Immature natural killer cell (primary cell): ENCODE measurements around the gene OCLN. TPM values are rescaled to one million over a fixed set of nuclear protein-coding genes. Genes with fewer than 3 reads are reported as not detected.
"Not testable (repeated sequence)": the region's sequence is repeated elsewhere in the genome, so short reads cannot be mapped to it uniquely, and the experiment has no call there.

Source experiments
- DNase-seq, 3 donors: peaks; one replicate each; pipeline ENCODE4 v3.0.0; 2022; ENCODE audit warnings: mixed read lengths in 1 of 3
- H3K27ac Mint-ChIP-seq, 6 donors: one replicate each; pipeline ENCODE4 v1.8.0; 2020; ENCODE audit warnings: mixed read lengths in 6 of 6, mild to moderate bottlenecking in 5 of 6, inconsistent platforms in 4 of 6, moderate library complexity in 3 of 6
- H3K27me3 Mint-ChIP-seq, 3 donors: one replicate each; pipeline ENCODE4 v1.8.0; 2020 to 2021; ENCODE audit warnings: low read depth in 3 of 3, mild to moderate bottlenecking in 3 of 3, mixed read lengths in 3 of 3, moderate library complexity in 3 of 3, inconsistent platforms in 1 of 3
- H3K36me3 Mint-ChIP-seq, 3 donors: one replicate each; pipeline ENCODE4 v1.8.0; 2020; ENCODE audit warnings: mixed read lengths in 3 of 3, inconsistent platforms in 2 of 3, mild to moderate bottlenecking in 2 of 3
- H3K4me1 Mint-ChIP-seq, 2 donors: one replicate each; pipeline ENCODE4 v1.8.0; 2020; ENCODE audit warnings: inconsistent platforms in 2 of 2, mild to moderate bottlenecking in 2 of 2, mixed read lengths in 2 of 2, moderate library complexity in 1 of 2
- H3K4me3 Mint-ChIP-seq, 5 donors: one replicate each; pipeline ENCODE4 v1.8.0; 2020; ENCODE audit warnings: mild to moderate bottlenecking in 5 of 5, mixed read lengths in 5 of 5, inconsistent platforms in 3 of 5, moderate library complexity in 3 of 5
- H3K9me3 Mint-ChIP-seq, 6 donors: one replicate each; pipeline ENCODE4 v1.8.0; 2020; ENCODE audit warnings: mild to moderate bottlenecking in 6 of 6, mixed read lengths in 6 of 6, inconsistent platforms in 4 of 6, moderate library complexity in 3 of 6
- polyA plus RNA-seq, 3 donors: library from polyadenylated mRNA; unstranded; fragments of 300-500 nt; fragmentation: Illumina TruSeq; gene quantifications; one replicate each; pipeline ENCODE4 v1.2.3, GENCODE V29; 2021

OCLN gene
- polyA plus RNA-seq, 3 donors from 2014 or later, result 0.08 to 0.13 TPM; not detected in 1

GRCh38 chr5:69468631-69469030 is 24.0 kb upstream of the OCLN start:
- Mint-ChIP-seq H3K4me1 (no peaks in the 10 kb centered on the region), H3K36me3 (no peaks in the 10 kb centered on the region), H3K4me3 (no peak overlapping the region), H3K9me3 (peaks cover 0 to 2% (median 0%) of the 10 kb centered on the region in 6 donors), H3K27ac (no peak overlapping the region), H3K27me3 (peaks cover 0 to 4% (median 2%) of the 10 kb centered on the region in 3 donors)
- DNase-seq, result no peak

- not testable (repeated sequence) for H3K36me3 Mint-ChIP-seq, H3K9me3 Mint-ChIP-seq, H3K27ac Mint-ChIP-seq, DNase-seq, H3K4me3 Mint-ChIP-seq, H3K4me1 Mint-ChIP-seq, H3K27me3 Mint-ChIP-seq
Measured at GRCh38 chr5:69471516-69471915, 21.1 kb upstream of the OCLN start.

GRCh38 chr5:69472535-69473143 is 20.0 kb upstream of the OCLN start:
- H3K27ac Mint-ChIP-seq, H3K4me3 Mint-ChIP-seq, DNase-seq, H3K36me3 Mint-ChIP-seq, H3K9me3 Mint-ChIP-seq, H3K4me1 Mint-ChIP-seq, H3K27me3 Mint-ChIP-seq: not testable (repeated sequence)

- H3K4me1 Mint-ChIP-seq, result no peaks in the 10 kb centered on the region
- no peak overlapping the region for H3K27ac Mint-ChIP-seq
- no peak for DNase-seq
- no peaks in the 10 kb centered on the region for H3K36me3 Mint-ChIP-seq
- H3K27me3 Mint-ChIP-seq, result peaks cover 0 to 2% (median 0%) of the 10 kb centered on the region in 3 donors
- H3K9me3 Mint-ChIP-seq, result no peaks in the 10 kb centered on the region
- no peak overlapping the region for H3K4me3 Mint-ChIP-seq
Measured at GRCh38 chr5:69477170-69477569, 15.4 kb upstream of the OCLN start.

DNA sequence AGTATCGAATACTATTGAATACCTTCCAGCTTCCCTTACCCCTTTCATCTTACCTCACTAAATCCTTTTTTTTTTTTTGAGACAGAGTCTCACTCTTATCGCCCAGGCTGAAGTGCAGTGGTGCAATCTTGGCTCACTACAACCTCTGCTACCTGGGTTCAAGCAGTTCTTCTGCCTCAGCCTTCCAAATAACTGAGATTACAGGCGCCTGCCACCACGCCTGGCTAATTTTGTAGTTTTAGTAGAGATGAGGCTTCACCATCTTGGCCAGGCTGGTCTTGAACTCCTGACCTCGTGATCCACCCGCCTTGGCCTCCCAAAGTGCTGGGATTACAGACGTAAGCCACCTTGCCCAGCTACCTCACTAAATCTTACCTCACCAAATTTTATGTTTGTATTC is 14.3 kb upstream of the OCLN start:
- not testable (repeated sequence) for DNase-seq, H3K36me3 Mint-ChIP-seq, H3K4me3 Mint-ChIP-seq, H3K27ac Mint-ChIP-seq, H3K4me1 Mint-ChIP-seq, H3K9me3 Mint-ChIP-seq, H3K27me3 Mint-ChIP-seq

DNA sequence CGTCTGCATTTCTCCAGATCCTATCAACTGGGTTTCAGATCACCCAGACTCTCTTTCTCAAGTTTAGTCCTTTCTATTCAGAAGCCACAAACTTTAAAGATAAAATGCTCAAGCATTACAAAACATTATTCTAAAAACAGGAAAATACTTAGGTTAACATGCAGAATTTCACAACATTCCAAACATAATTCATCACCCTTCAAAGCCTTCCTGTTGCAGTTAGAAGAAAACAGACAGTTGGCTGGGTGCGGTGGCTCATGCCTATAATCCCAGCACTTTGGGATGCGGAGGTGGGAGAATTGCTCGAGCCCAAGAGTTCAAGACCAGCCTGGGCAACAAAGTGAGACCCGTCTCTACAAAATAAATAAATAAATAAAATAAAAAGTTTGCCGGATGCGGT is 7.7 kb upstream of the OCLN start:
- no peaks in the 10 kb centered on the region for H3K4me1 Mint-ChIP-seq
- no peak overlapping the region for H3K27ac Mint-ChIP-seq
- no peaks in the 10 kb centered on the region for H3K36me3 Mint-ChIP-seq
- no peak for DNase-seq
- H3K4me3 Mint-ChIP-seq, result no peak overlapping the region
- H3K9me3 Mint-ChIP-seq, result no peaks in the 10 kb centered on the region
- peaks cover 0 to 3% (median 1%) of the 10 kb centered on the region in 3 donors for H3K27me3 Mint-ChIP-seq

- no peaks in the 10 kb centered on the region for H3K9me3 Mint-ChIP-seq
- H3K36me3 Mint-ChIP-seq, result no peaks in the 10 kb centered on the region
- peaks cover 0 to 6% (median 3%) of the 10 kb centered on the region in 3 donors for H3K27me3 Mint-ChIP-seq
- no peak overlapping the region for H3K27ac Mint-ChIP-seq
- H3K4me1 Mint-ChIP-seq, result no peaks in the 10 kb centered on the region
- no peak overlapping the region for H3K4me3 Mint-ChIP-seq
- no peak for DNase-seq
Measured at GRCh38 chr5:69485471-69485870, 7.1 kb upstream of the OCLN start.

GRCh38 chr5:69489246-69489645 is 3.3 kb upstream of the OCLN start:
- H3K27me3 Mint-ChIP-seq, result peaks cover 9 to 12% (median 10%) of the 10 kb centered on the region in 3 donors
- no peak for DNase-seq
- no peaks in the 10 kb centered on the region for H3K9me3 Mint-ChIP-seq
- no peak overlapping the region for H3K4me3 Mint-ChIP-seq
- H3K36me3 Mint-ChIP-seq, result no peaks in the 10 kb centered on the region
- peaks cover 0 to 9% of the 10 kb centered on the region in 2 donors for H3K4me1 Mint-ChIP-seq
- no peak overlapping the region for H3K27ac Mint-ChIP-seq

DNA sequence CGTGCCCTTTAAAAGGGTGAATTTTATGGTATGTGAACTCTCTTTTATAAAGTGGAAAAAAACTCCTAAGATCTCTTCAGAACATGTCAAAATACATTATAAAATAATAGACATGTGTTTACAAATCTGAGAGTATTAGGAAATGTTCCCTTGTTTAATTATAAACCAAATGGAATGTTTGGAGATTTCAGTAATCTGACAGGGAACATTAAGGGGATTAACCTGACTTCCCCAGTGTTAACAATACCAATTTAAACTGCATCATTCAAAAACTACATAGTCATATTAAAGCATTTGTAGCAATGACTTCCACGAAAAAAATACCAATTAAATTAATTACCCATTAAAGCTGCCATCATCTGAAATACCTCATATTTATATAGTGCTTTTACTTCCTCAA is 1.6 kb upstream of the OCLN start:
- Mint-ChIP-seq H3K9me3 (no peaks in the 10 kb centered on the region), H3K4me3 (peak overlapping the region in 2 of 5 donors; percentile 4 to 27), H3K4me1 (peaks cover 0 to 9% of the 10 kb centered on the region in 2 donors), H3K36me3 (no peaks in the 10 kb centered on the region), H3K27me3 (peaks cover 12 to 16% (median 12%) of the 10 kb centered on the region in 3 donors), H3K27ac (no peak overlapping the region)
- no peak for DNase-seq

GRCh38 chr5:69491838-69492390 is 676 bp upstream of the OCLN start:
- H3K9me3 Mint-ChIP-seq, result no peaks in the 10 kb centered on the region
- H3K4me1 Mint-ChIP-seq, result peaks cover 0 to 9% of the 10 kb centered on the region in 2 donors
- no peak for DNase-seq
- H3K36me3 Mint-ChIP-seq, result no peaks in the 10 kb centered on the region
- peak overlapping the region in 4 of 5 donors; percentile 14 to 49 (median 34) for H3K4me3 Mint-ChIP-seq
- no peak overlapping the region for H3K27ac Mint-ChIP-seq
- H3K27me3 Mint-ChIP-seq, result peaks cover 12 to 18% (median 12%) of the 10 kb centered on the region in 3 donors

DNA sequence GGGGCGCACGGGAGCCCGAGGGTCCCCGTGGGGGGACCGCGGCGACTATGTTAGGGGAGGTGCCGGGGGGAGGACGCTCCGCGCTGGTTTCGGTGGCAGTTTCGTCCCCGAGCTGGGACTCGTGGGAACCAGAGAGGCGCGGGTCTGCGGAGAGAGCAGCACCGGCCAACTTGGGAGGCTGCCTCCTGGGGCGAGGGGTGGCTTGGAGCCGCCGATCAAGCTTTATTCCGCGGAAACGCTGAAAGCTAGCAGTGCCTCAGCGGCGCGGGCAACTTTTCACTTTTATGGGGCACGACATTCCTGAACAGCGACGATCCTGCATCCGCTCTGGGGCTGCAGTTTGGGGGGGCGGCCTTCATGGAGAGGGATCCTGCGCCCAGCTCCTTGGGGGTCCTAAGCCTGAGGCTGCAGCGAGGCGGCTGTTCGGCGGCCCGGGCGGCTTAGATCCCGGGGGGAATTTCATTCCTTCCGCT is 369 bp downstream of the OCLN start:
- Mint-ChIP-seq H3K36me3 (no peaks in the 10 kb centered on the region), H3K4me1 (peaks cover 0 to 9% of the 10 kb centered on the region in 2 donors), H3K27me3 (peaks cover 12 to 18% (median 12%) of the 10 kb centered on the region in 3 donors), H3K4me3 (peak overlapping the region in 4 of 5 donors; percentile 35 to 55 (median 46)), H3K9me3 (no peaks in the 10 kb centered on the region), H3K27ac (no peak overlapping the region)
- DNase-seq, result no peak

GRCh38 chr5:69493396-69494133 is 975 bp downstream of the OCLN start:
- no peak overlapping the region for H3K27ac Mint-ChIP-seq
- H3K4me3 Mint-ChIP-seq, result peak overlapping the region in 4 of 5 donors; percentile 35 to 55 (median 46)
- no peak for DNase-seq
- H3K9me3 Mint-ChIP-seq, result no peaks in the 10 kb centered on the region
- peaks cover 0 to 9% of the 10 kb centered on the region in 2 donors for H3K4me1 Mint-ChIP-seq
- peaks cover 12 to 18% (median 12%) of the 10 kb centered on the region in 3 donors for H3K27me3 Mint-ChIP-seq
- no peaks in the 10 kb centered on the region for H3K36me3 Mint-ChIP-seq

- H3K27me3 Mint-ChIP-seq, result peaks cover 12 to 18% (median 12%) of the 10 kb centered on the region in 3 donors
- H3K27ac Mint-ChIP-seq, result no peak overlapping the region
- H3K4me3 Mint-ChIP-seq, result no peak overlapping the region
- no peaks in the 10 kb centered on the region for H3K36me3 Mint-ChIP-seq
- no peaks in the 10 kb centered on the region for H3K9me3 Mint-ChIP-seq
- peaks cover 0 to 9% of the 10 kb centered on the region in 2 donors for H3K4me1 Mint-ChIP-seq
- DNase-seq, result no peak
Measured at GRCh38 chr5:69494452-69494851, 1.9 kb downstream of the OCLN start.

- H3K4me1 Mint-ChIP-seq, result peaks cover 0 to 7% of the 10 kb centered on the region in 2 donors
- H3K27ac Mint-ChIP-seq, result no peak overlapping the region
- H3K36me3 Mint-ChIP-seq, result no peaks in the 10 kb centered on the region
- no peaks in the 10 kb centered on the region for H3K9me3 Mint-ChIP-seq
- peaks cover 6 to 11% (median 7%) of the 10 kb centered on the region in 3 donors for H3K27me3 Mint-ChIP-seq
- DNase-seq, result no peak
- no peak overlapping the region for H3K4me3 Mint-ChIP-seq
Measured at GRCh38 chr5:69497006-69497520, 4.5 kb downstream of the OCLN start.
